Astrocyte (in vitro differentiated cells and primary cell): ENCODE results near the gene BANP. TPM values are rescaled to one million over a fixed set of nuclear protein-coding genes. Genes with fewer than 3 reads are reported as not detected.

Source experiments
- DNase-seq: peaks from one replicate; pipeline ENCODE4 v3.0.0-alpha.2; 2010; ENCODE audit warnings: low read depth
- FAIRE-seq: peaks from 2 replicates; lab custom pipeline; 2011; peaks lifted over from hg19 to GRCh38; lab: Jason Lieb, UNC
- H2AFZ ChIP-seq: 2 replicates; pipeline ENCODE4 v1.6.0; 2012; ENCODE audit warnings: low read depth, low read length, inconsistent platforms
- H3K27ac ChIP-seq: 2 replicates; pipeline ENCODE4 v1.5.1; 2011; ENCODE audit warnings: low read depth, low read length, inconsistent platforms
- H3K27me3 ChIP-seq: 2 replicates; pipeline ENCODE4 v1.6.0; 2011; ENCODE audit warnings: low read length, inconsistent platforms; ENCODE audit not compliant: insufficient read depth
- H3K36me3 ChIP-seq: 2 replicates; pipeline ENCODE4 v1.5.1; 2011; ENCODE audit warnings: low read length, inconsistent platforms; ENCODE audit not compliant: insufficient read depth
- H3K4me1 ChIP-seq: 2 replicates; pipeline ENCODE4 v1.5.1; 2011; ENCODE audit warnings: low read length, inconsistent platforms; ENCODE audit not compliant: insufficient read depth
- H3K4me2 ChIP-seq: 2 replicates; pipeline ENCODE4 v1.6.0; 2012; ENCODE audit warnings: low read length, inconsistent platforms
- H3K4me3 ChIP-seq: 2 replicates; pipeline ENCODE4 v1.5.1; 2011; ENCODE audit warnings: low read depth, mild to moderate bottlenecking, low read length, inconsistent platforms; ENCODE audit not compliant: insufficient read depth
- H3K79me2 ChIP-seq: 2 replicates; pipeline ENCODE4 v1.6.0; 2012; ENCODE audit warnings: mild to moderate bottlenecking, low read length, inconsistent platforms; ENCODE audit not compliant: insufficient read depth
- H3K9ac ChIP-seq: 2 replicates; pipeline ENCODE4 v1.6.0; 2012; ENCODE audit warnings: mild to moderate bottlenecking, low read length, inconsistent platforms
- H3K9me3 ChIP-seq: 2 replicates; pipeline ENCODE4 v1.5.1; 2012; ENCODE audit warnings: low read depth, mild to moderate bottlenecking, low read length, inconsistent platforms; ENCODE audit not compliant: insufficient read depth
- H4K20me1 ChIP-seq: 2 replicates; pipeline ENCODE4 v1.6.0; 2012; ENCODE audit warnings: low read length, inconsistent platforms; ENCODE audit not compliant: insufficient read depth
- H3K27ac Mint-ChIP-seq: one replicate; pipeline ENCODE4 v1.8.0; 2021; ENCODE audit warnings: mild to moderate bottlenecking, mixed read lengths; ENCODE audit not compliant: unreplicated experiment
- H3K27me3 Mint-ChIP-seq: one replicate; pipeline ENCODE4 v1.8.0; 2021; ENCODE audit warnings: low read depth, mixed read lengths; ENCODE audit not compliant: unreplicated experiment
- H3K36me3 Mint-ChIP-seq: one replicate; pipeline ENCODE4 v1.8.0; 2021; ENCODE audit warnings: low read depth, mixed read lengths; ENCODE audit not compliant: unreplicated experiment
- H3K4me1 Mint-ChIP-seq: one replicate; pipeline ENCODE4 v1.8.0; 2021; ENCODE audit warnings: low read depth, mixed read lengths; ENCODE audit not compliant: unreplicated experiment
- H3K4me3 Mint-ChIP-seq: one replicate; pipeline ENCODE4 v1.8.0; 2021; ENCODE audit warnings: mild to moderate bottlenecking, moderate library complexity, mixed read lengths; ENCODE audit not compliant: unreplicated experiment
- H3K9me3 Mint-ChIP-seq: one replicate; pipeline ENCODE4 v1.8.0; 2021; ENCODE audit warnings: mild to moderate bottlenecking, mixed read lengths; ENCODE audit not compliant: unreplicated experiment
- CTCF ChIP-seq: IDR thresholded peaks from 2 replicates; pipeline ENCODE4 v1.5.1; 2011; ENCODE audit warnings: low read depth, mild to moderate bottlenecking, inconsistent platforms, low read length, moderate library complexity; ENCODE audit not compliant: insufficient read depth
- EZH2 ChIP-seq: IDR thresholded peaks from 2 replicates; pipeline ENCODE4 v1.6.1; 2012; ENCODE audit warnings: mild to moderate bottlenecking, low read length, inconsistent platforms; ENCODE audit not compliant: insufficient read depth
- total RNA-seq: library from RNA; stranded (reverse); gene quantifications from 2 replicates; pipeline ENCODE4 v1.2.1, GENCODE V29; 2021

BANP gene
- total RNA-seq, 1 donor from 2014 or later: 28.9 TPM

- H3K4me3 Mint-ChIP-seq: no peak overlapping the region
- Histone ChIP-seq H3K27ac (no peak overlapping the region), H3K4me2 (no peak overlapping the region), H3K79me2 (no peaks in the 10 kb centered on the region), H3K36me3 (no peaks in the 10 kb centered on the region), H3K9ac (no peak overlapping the region), H3K9me3 (no peaks in the 10 kb centered on the region), H2AFZ (no peak overlapping the region), H3K4me1 (no peaks in the 10 kb centered on the region), H4K20me1 (no peaks in the 10 kb centered on the region), H3K27me3 (no peaks in the 10 kb centered on the region), H3K4me3 (no peak overlapping the region)
- no peak overlapping the region for H3K27ac Mint-ChIP-seq
- DNase-seq: no peak
- H3K36me3 Mint-ChIP-seq: no peaks in the 10 kb centered on the region
- H3K4me1 Mint-ChIP-seq: no peaks in the 10 kb centered on the region
- no peak for TF ChIP-seq CTCF
- TF ChIP-seq EZH2: no peak
- H3K27me3 Mint-ChIP-seq: peaks cover 13% of the 10 kb centered on the region
- no peak for FAIRE-seq
- no peaks in the 10 kb centered on the region for H3K9me3 Mint-ChIP-seq
Observed at GRCh38 chr16:87939562-87940423, 11.4 kb upstream of the BANP start.

- H3K36me3 Mint-ChIP-seq: no peaks in the 10 kb centered on the region
- FAIRE-seq: no peak
- peaks cover 6% of the 10 kb centered on the region for H3K4me1 ChIP-seq
- H3K4me3 ChIP-seq: no peak overlapping the region
- no peak for DNase-seq
- no peak overlapping the region for H3K4me2 ChIP-seq
- H3K79me2 ChIP-seq: no peaks in the 10 kb centered on the region
- no peaks in the 10 kb centered on the region for H3K36me3 ChIP-seq
- no peak overlapping the region for H3K4me3 Mint-ChIP-seq
- TF ChIP-seq EZH2 (no peak), CTCF (no peak)
- no peak overlapping the region for H2AFZ ChIP-seq
- no peaks in the 10 kb centered on the region for H3K9me3 Mint-ChIP-seq
- no peak overlapping the region for H3K27ac Mint-ChIP-seq
- H3K4me1 Mint-ChIP-seq: no peaks in the 10 kb centered on the region
- H3K27me3 ChIP-seq: no peaks in the 10 kb centered on the region
- H3K27me3 Mint-ChIP-seq: peaks cover 5% of the 10 kb centered on the region
- no peak overlapping the region for H3K27ac ChIP-seq
- H4K20me1 ChIP-seq: no peaks in the 10 kb centered on the region
- no peaks in the 10 kb centered on the region for H3K9me3 ChIP-seq
- no peak overlapping the region for H3K9ac ChIP-seq
Observed at GRCh38 chr16:87942680-87943079, 8.6 kb upstream of the BANP start.
